Effector CD8-positive, alpha-beta T cell (primary cell): ENCODE data around the gene MBD3L2B.
"Not testable (repeated sequence)": the region's sequence is repeated elsewhere in the genome, so short reads cannot be mapped to it uniquely, and the experiment has no call there.

Experiments used
- DNase-seq: peaks from one replicate; lab custom pipeline; 2025; lab: John Stamatoyannopoulos, UW
- total RNA-seq, 4 experiments: gene quantifications; one replicate each; lab custom pipeline; 2026; lab: John Stamatoyannopoulos, UW

MBD3L2B gene
- 0 reads per million in 4 experiments for total RNA-seq

DNA sequence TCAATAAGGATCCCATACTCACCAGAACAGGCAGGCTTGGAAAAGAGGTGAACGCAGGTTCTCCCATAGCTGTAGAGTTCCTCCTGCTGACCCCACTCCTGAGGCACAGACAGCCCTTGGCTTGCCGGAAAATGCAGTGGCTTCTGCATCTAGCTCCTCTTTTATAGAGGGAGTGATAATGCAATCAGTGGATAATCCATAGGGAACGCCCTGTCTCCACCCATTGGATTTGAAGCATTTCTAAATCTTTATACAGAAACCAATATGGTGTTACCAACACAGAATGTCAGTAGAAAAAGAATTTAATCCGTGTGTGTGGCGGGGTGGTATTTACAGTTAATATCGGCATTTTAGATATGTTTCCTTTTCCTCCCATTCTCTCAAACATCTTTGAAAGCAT lies at the start of gene MBD3L2B:
MBD3L2B (minus strand) TSS at position 101 of the 400 bp plus-strand sequence; CDS start at position 67, 34 bp downstream.
- DNase-seq: not testable (repeated sequence)

DNA sequence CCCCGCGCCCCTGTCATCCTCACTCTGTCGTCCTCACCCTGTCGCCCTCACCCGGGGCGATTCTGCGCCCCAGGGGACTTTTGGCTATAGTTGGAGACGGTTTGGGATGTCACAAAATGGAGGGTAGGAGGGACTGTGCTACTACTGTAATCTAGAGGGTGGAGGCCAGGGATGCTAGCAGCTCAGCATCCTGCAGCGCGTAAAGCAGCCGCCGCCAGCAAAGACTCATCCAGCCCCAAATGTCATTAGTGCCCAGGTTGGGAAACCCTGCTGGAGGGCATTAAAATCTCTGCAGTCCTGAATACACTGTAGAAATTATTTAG lies 48.6 kb upstream of the MBD3L2B start:
- no peak for DNase-seq

- DNase-seq: peak; percentile 98
Observed at GRCh38 chr19:7069042-7069903, 48.0 kb upstream of the MBD3L2B start, which contains the start of gene ZNF557. ZNF557 (plus strand) TSS chr19:7069703; CDS start chr19:7075075, 5,372 bp downstream.

GRCh38 chr19:7068599-7068998 lies 47.4 kb upstream of the MBD3L2B start:
- DNase-seq: no peak

DNA sequence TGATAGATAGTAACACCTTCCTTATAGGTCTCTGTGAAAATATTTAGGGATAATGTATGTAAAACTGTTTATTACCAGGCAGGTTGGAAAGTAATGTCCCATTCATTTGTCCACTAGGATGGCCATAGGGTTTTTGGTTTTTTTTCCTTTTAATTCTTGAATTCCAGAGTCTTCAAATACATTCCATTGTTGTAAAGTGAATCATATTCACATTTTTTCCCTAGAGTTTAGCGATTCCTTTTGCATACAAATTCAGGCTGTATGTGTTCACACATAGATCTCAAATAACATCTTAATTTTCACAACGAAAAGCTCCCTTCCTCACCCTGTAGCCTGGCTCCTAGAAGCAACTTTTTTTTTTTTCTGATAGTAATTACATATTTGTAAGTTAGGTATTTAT lies 46.5 kb upstream of the MBD3L2B start:
- DNase-seq: no peak

GRCh38 chr19:7067122-7067521 lies 45.9 kb upstream of the MBD3L2B start:
- DNase-seq: not testable (repeated sequence)

DNA sequence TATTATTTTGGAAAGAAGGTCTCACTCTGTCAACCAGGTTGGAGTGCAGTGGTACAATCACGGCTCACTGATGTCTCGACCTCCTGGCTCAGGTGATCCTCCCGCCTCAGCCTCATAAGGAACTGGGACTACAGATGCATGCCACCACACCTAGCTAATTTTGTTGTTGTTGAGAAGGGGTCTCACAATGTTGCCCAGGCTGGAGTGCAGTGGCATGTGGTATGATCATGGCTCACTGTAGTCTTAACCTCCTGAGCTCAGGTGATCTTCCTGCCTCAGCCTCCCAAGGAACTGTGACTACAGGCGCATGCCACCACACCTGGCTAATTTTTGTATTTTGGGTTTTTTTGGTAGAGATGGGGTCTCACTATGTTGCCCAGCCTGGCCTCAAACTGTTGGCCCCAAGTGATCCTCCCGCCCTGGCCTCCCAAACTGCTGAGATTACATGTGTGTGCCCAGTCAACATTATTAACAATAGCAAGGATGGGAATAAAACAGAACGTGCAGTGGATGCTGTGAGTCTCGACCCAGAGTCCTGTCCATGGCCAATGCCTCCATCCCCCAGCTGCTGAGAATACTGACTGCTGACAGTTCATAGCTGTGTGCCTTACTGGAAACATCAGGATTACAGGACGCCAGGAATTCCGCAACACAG lies 42.7 kb upstream of the MBD3L2B start:
- DNase-seq: no peak

DNA sequence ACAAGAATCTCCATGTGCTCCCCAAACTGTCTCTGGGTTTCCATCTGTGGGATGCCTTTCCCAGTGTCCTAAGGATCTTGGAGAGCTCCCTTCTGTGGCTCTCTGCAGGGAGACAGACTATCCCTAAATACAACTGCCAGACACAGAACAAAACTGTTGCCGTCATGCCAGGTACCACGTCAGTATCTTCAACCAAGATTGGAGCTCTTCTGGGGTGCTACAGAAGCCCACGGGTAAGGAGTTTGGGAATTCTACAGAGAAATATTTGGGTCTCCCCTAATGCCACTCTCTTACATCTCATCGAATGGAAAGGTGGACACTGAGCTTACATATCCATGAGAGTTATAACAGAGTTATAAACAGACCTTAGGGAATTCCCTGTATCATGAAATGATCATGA lies 42.1 kb upstream of the MBD3L2B start:
- DNase-seq: no peak

- DNase-seq: not testable (repeated sequence)
Observed at GRCh38 chr19:7059977-7060376, 38.7 kb upstream of the MBD3L2B start.

- DNase-seq: not testable (repeated sequence)
Observed at GRCh38 chr19:7058576-7058975, 37.3 kb upstream of the MBD3L2B start, which contains the start of gene MBD3L3. MBD3L3 (minus strand) TSS chr19:7058676; CDS start chr19:7058605, 71 bp downstream.

DNA sequence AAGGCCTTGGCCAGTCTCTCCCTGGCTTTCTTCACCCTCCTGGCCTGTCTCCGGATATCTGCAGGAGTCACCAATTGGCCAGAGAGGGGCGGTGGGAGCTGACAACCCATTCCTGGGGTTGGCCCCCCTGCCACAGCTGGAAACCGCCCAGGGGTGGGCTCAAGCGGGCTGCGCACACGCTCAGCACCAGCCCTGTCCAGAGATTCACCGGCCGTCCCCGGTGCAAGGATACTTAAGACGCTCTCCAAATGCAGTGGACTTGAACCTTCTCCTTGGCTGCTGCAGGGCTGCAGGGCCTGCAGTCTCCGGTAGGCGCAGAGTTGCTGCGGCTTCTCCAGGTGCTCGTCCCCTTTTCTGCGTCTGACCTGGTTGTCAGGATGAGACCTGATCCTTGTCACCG lies 35.1 kb upstream of the MBD3L2B start:
- DNase-seq: not testable (repeated sequence)

- DNase-seq: not testable (repeated sequence)
Observed at GRCh38 chr19:7055679-7056078, 34.4 kb upstream of the MBD3L2B start.

- not testable (repeated sequence) for DNase-seq
Observed at GRCh38 chr19:7054635-7055368, 33.6 kb upstream of the MBD3L2B start.

DNA sequence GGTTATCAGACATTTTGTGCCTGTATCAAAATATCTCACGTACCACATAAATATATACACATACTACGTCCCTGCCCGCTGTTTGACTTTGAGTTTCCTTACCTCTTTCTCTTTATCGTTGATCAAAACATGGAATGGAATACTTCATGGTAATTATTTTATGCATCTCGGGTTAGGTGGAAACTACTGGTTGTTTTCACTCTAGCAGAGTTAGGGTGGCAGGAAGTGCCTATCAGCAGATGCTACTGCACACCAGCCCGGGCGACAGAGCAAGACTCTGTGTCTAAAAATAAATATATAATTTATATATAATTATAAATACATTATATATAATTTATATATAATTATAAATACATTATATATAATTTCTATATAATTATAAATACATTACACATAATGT lies 31.7 kb upstream of the MBD3L2B start:
- not testable (repeated sequence) for DNase-seq

DNA sequence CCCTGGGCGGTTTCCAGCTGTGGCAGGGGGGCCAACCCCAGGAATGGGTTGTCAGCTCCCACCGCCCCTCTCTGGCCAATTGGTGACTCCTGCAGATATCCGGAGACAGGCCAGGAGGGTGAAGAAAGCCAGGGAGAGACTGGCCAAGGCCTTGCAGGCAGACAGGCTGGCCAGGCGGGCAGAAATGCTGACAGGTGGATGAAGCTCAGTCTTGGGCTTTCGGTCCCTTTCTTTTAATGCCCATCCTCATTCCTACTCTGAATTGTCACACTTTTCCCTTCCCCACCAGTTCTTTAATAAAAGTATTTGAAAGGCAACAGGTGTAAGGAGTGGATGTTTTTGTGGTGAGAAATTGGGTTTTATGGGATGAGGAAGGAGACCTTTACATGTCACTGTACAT lies 30.2 kb upstream of the MBD3L2B start:
- not testable (repeated sequence) for DNase-seq

DNA sequence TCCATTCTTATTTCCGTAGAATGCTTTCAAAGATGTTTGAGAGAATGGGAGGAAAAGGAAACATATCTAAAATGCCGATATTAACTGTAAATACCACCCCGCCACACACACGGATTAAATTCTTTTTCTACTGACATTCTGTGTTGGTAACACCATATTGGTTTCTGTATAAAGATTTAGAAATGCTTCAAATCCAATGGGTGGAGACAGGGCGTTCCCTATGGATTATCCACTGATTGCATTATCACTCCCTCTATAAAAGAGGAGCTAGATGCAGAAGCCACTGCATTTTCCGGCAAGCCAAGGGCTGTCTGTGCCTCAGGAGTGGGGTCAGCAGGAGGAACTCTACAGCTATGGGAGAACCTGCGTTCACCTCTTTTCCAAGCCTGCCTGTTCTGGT lies 27.8 kb upstream of the MBD3L2B start, which contains the start of gene MBD3L2:
MBD3L2 (plus strand) TSS at position 301 of the 400 bp plus-strand sequence; CDS start at position 354, 53 bp downstream.
- not testable (repeated sequence) for DNase-seq

DNA sequence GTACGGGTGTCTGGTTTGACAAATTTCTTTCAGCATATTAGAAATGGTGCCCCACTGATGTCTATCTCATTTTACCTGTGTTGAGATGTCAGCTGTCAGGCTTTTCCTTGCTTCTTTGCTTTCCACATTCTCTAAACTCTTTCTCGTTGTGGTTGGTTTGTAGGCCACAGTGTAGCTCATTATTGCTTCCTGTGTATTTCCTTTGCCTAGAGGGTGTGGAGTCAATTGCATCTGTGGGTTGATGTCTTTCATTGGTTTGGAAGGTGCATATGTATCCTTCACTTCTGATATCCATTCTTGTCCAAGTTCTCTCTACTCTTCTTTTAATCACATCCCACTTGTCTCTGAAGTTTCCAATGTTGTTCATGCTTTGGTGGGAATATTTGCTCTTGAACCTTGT lies 20.3 kb upstream of the MBD3L2B start:
- DNase-seq: not testable (repeated sequence)

GRCh38 chr19:7040079-7040478 lies 18.8 kb upstream of the MBD3L2B start, which contains the start of gene MBD3L4:
MBD3L4 (minus strand) TSS chr19:7040179; CDS start chr19:7040144, 35 bp downstream.
- not testable (repeated sequence) for DNase-seq

- not testable (repeated sequence) for DNase-seq
Observed at GRCh38 chr19:7030278-7030677, 9.0 kb upstream of the MBD3L2B start, which contains the start of gene MBD3L5. MBD3L5 (plus strand) TSS chr19:7030578; CDS start chr19:7030612, 34 bp downstream.

DNA sequence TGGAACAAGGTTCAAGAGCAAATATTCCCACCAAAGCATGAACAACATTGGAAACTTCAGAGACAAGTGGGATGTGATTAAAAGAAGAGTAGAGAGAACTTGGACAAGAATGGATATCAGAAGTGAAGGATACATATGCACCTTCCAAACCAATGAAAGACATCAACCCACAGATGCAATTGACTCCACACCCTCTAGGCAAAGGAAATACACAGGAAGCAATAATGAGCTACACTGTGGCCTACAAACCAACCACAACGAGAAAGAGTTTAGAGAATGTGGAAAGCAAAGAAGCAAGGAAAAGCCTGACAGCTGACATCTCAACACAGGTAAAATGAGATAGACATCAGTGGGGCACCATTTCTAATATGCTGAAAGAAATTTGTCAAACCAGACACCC lies 7.6 kb upstream of the MBD3L2B start:
- not testable (repeated sequence) for DNase-seq

- DNase-seq: no peak
Observed at GRCh38 chr19:7018828-7019227, 2.4 kb downstream of the MBD3L2B start.

DNA sequence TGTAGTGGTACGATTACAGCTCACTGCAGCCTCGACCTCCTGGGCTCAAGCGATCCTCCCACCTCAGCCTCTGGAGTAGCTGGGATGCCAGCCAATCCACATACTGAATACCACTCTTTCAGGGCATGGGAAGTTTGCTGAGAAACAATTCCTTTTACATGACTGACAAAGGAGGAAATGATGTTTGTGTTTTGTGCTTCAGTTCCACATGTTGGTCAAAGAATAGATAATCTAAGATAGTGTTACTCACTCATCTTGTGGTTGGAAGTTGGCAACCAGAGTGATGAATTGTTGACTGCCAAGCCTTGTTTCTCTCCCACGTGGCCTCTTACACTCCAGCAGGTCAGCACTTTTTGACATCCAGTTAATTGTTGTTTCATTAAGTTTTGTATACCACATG lies 7.6 kb downstream of the MBD3L2B start:
- DNase-seq: no peak
